ENCODE data around the gene EIF4B. TPM values are rescaled to one million over a fixed set of nuclear protein-coding genes. Genes with fewer than 3 reads are reported as not detected.

The EIF4B gene
- total and polyA plus RNA-seq, 2 of the 13 experiments (the other 11 are each of a cell fraction or from before 2014, with no cell fraction given), result 416 to 548 TPM

DNA sequence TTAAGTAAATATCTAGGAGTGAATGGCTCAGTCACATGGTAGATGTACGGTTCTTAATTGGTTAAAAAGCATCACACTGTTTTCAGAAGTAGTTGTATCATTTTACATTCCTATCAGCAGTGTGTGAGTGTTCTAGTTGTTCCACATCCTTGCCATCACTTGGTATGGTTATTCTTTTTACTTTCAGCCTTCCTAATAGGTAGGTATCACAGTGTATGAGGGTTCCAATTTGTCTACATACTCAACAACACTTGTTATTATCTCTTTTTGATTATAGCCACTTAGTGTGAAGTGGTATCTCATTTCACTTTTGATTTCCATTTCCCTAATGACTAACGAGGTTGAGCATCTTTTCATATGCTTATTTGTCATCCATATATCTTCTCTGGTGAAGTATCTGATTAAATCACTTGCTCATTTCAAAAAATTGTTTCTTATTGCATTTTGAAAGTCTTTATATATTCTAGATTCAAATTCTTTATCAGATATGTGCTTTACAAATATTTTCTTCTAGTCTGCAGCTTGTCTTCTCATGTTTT is 76.5 kb downstream of the EIF4B start:
- H3K36me3 ChIP-seq (replicated peaks in 1 of 2; ENCODE audit: control insufficient read depth in 1 of 2, insufficient read depth in 2 of 2, low read length in 2 of 2), result no peaks in the 10 kb centered on the region
- no peaks in the 10 kb centered on the region; a peak in 1 of 5 replicates for H3K27me3 ChIP-seq (ENCODE audit: control insufficient read depth in 1 of 2, insufficient read depth in 2 of 2, low read length in 2 of 2)
- no peak overlapping the region for H2AFZ ChIP-seq (ENCODE audit: low read length)
- no peak for ATAC-seq
- H4K20me1 ChIP-seq (ENCODE audit: insufficient read depth, low read length), result no peaks in the 10 kb centered on the region
- FAIRE-seq, result no peak
- no peak overlapping the region for H3K4me3 ChIP-seq (replicated peaks in 1 of 3; ENCODE audit: insufficient read depth in 1 of 3, low read depth in 2 of 3, low read length in 3 of 3)
- CTCF ChIA-PET (ENCODE audit: low intra/inter-chr PET ratio, low total read pairs), result no interaction called here
- BruUV-seq (replicated peaks), result no TSS peak
- H3K4me2 ChIP-seq (ENCODE audit: low read depth, low read length), result no peak overlapping the region
- DNase-seq (ENCODE audit: low spot score), result no peak
- no peak for TF ChIP-seq MYNN (CRISPR knock-in tag; IDR thresholded peaks at IDR 0.05; ENCODE audit: low read depth)
- intact Hi-C loops (cut with micrococcal nuclease; ENCODE audit: unreplicated experiment) (no loop called here), in situ Hi-C loops (cut with HindIII; ENCODE audit: extremely low pct_ligation_motif_present, low pct_unique_long_range_greater_than_20kb) (no loop called here)
- no peaks in the 10 kb centered on the region for H3K79me2 ChIP-seq (ENCODE audit: insufficient read depth, low read length)
- POLR2A ChIA-PET, result no interaction called here
- H3K9ac ChIP-seq (ENCODE audit: insufficient read depth, low read depth, low read length), result no peak overlapping the region
- no peak overlapping the region for H3K27ac ChIP-seq (ENCODE audit: extremely low read length, insufficient read depth, low read length)
- H3K9me3 ChIP-seq (ENCODE audit: low read length), result no peaks in the 10 kb centered on the region
- WGBS (ENCODE audit: low lambda C conversion rate), result 3% methylated on average over 2 of the region's 2 CpGs
- H3K4me1 ChIP-seq (ENCODE audit: insufficient read depth, low read length), result peaks cover 25% of the 10 kb centered on the region

DNA sequence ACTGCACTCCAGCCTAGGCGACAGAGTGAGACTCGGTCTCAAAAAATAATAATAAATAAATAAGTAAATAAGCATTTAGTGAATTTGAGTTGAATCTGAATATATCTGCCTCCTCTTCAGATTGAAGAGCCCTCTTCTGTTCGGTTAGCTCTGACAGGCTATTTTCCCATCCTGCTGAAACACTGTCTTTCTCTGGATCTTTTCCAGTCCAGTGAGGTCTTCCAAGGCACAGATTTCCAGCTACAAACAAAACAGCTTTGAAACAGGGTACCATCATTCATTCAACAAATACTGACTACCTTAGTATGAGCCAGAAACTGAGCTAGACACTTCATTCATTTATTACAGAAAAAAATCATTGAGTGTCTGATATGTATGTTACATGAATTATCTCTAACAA is 80.1 kb downstream of the EIF4B start:
- Histone ChIP-seq H4K20me1 (ENCODE audit: insufficient read depth, low read length) (no peaks in the 10 kb centered on the region), H3K9me3 (ENCODE audit: low read length) (no peaks in the 10 kb centered on the region), H3K36me3 (replicated peaks in 1 of 2; ENCODE audit: control insufficient read depth in 1 of 2, insufficient read depth in 2 of 2, low read length in 2 of 2) (no peaks in the 10 kb centered on the region), H3K79me2 (ENCODE audit: insufficient read depth, low read length) (no peaks in the 10 kb centered on the region), H3K4me2 (ENCODE audit: low read depth, low read length) (no peak overlapping the region), H3K27me3 (ENCODE audit: control insufficient read depth in 1 of 2, insufficient read depth in 2 of 2, low read length in 2 of 2) (peaks cover 0 to under 1% of the 10 kb centered on the region in 2 experiments; a peak in 1 of 5 replicates), H3K9ac (ENCODE audit: insufficient read depth, low read depth, low read length) (no peak overlapping the region), H3K27ac (ENCODE audit: extremely low read length, insufficient read depth, low read length) (no peak overlapping the region), H3K4me1 (ENCODE audit: insufficient read depth, low read length) (no peaks in the 10 kb centered on the region), H3K4me3 (replicated peaks in 1 of 3; ENCODE audit: insufficient read depth in 1 of 3, low read depth in 2 of 3, low read length in 3 of 3) (no peak overlapping the region), H2AFZ (ENCODE audit: low read length) (no peak overlapping the region)
- FAIRE-seq (no peak), DNase-seq (ENCODE audit: low spot score) (no peak), ATAC-seq (no peak)
- WGBS (ENCODE audit: low lambda C conversion rate), result 84% methylated on average over 3 of the region's 3 CpGs
- no TSS peak for BruUV-seq (replicated peaks)
- ChIA-PET POLR2A (no interaction called here), CTCF (ENCODE audit: low intra/inter-chr PET ratio, low total read pairs) (no interaction called here)
- in situ Hi-C loops (cut with HindIII; ENCODE audit: extremely low pct_ligation_motif_present, low pct_unique_long_range_greater_than_20kb), result no loop called here
- intact Hi-C loops (cut with micrococcal nuclease; ENCODE audit: unreplicated experiment), result no loop called here
- TF ChIP-seq ELF3 (CRISPR knock-in tag; IDR thresholded peaks at IDR 0.05) (no peak), NKX3-1 (CRISPR knock-in tag; IDR thresholded peaks at IDR 0.05) (no peak), FOSL2 (CRISPR knock-in tag; IDR thresholded peaks at IDR 0.05) (no peak), EEA1 (CRISPR knock-in tag; IDR thresholded peaks at IDR 0.05; ENCODE audit: borderline replicate concordance) (no peak), RELA (CRISPR knock-in tag; IDR thresholded peaks at IDR 0.05) (no peak), IRX3 (CRISPR knock-in tag; IDR thresholded peaks at IDR 0.05; ENCODE audit: borderline replicate concordance, low read depth) (no peak), REXO4 (CRISPR knock-in tag; IDR thresholded peaks at IDR 0.05; ENCODE audit: borderline replicate concordance) (no peak), POLR2G (IDR thresholded peaks at IDR 0.05; ENCODE audit: low read depth, low read length) (no peak), ETV5 (CRISPR knock-in tag; IDR thresholded peaks at IDR 0.05; ENCODE audit: borderline replicate concordance) (no peak), HOXA9 (CRISPR knock-in tag; IDR thresholded peaks at IDR 0.05; ENCODE audit: borderline replicate concordance) (no peak), ZNF766 (CRISPR knock-in tag; IDR thresholded peaks at IDR 0.05; ENCODE audit: borderline replicate concordance) (no peak), HMG20B (CRISPR knock-in tag; conservative IDR thresholded peaks at IDR 0.05) (no peak)
- TF ChIP-seq, protein P1, sequence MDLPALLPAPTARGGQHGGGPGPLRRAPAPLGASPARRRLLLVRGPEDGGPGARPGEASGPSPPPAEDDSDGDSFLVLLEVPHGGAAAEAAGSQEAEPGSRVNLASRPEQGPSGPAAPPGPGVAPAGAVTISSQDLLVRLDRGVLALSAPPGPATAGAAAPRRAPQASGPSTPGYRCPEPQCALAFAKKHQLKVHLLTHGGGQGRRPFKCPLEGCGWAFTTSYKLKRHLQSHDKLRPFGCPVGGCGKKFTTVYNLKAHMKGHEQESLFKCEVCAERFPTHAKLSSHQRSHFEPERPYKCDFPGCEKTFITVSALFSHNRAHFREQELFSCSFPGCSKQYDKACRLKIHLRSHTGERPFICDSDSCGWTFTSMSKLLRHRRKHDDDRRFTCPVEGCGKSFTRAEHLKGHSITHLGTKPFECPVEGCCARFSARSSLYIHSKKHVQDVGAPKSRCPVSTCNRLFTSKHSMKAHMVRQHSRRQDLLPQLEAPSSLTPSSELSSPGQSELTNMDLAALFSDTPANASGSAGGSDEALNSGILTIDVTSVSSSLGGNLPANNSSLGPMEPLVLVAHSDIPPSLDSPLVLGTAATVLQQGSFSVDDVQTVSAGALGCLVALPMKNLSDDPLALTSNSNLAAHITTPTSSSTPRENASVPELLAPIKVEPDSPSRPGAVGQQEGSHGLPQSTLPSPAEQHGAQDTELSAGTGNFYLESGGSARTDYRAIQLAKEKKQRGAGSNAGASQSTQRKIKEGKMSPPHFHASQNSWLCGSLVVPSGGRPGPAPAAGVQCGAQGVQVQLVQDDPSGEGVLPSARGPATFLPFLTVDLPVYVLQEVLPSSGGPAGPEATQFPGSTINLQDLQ (CRISPR knock-in tag; IDR thresholded peaks at IDR 0.05), result no peak
- TF ChIP-seq, protein P2, sequence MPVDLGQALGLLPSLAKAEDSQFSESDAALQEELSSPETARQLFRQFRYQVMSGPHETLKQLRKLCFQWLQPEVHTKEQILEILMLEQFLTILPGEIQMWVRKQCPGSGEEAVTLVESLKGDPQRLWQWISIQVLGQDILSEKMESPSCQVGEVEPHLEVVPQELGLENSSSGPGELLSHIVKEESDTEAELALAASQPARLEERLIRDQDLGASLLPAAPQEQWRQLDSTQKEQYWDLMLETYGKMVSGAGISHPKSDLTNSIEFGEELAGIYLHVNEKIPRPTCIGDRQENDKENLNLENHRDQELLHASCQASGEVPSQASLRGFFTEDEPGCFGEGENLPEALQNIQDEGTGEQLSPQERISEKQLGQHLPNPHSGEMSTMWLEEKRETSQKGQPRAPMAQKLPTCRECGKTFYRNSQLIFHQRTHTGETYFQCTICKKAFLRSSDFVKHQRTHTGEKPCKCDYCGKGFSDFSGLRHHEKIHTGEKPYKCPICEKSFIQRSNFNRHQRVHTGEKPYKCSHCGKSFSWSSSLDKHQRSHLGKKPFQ (CRISPR knock-in tag; IDR thresholded peaks at IDR 0.05; ENCODE audit: insufficient replicate concordance), result no peak
